HG02623 (cell line): ENCODE results near the gene VMAC.

Experiments used
- ATAC-seq: cut with Tn5 transposase; IDR thresholded peaks from one replicate; pipeline ENCODE4 v1.9.1; 2021; ENCODE audit warnings: moderate library complexity; ENCODE audit not compliant: unreplicated experiment

The VMAC gene

GRCh38 chr19:5951338-5951861, 46.7 kb downstream of the VMAC start:
- no peak for ATAC-seq

DNA sequence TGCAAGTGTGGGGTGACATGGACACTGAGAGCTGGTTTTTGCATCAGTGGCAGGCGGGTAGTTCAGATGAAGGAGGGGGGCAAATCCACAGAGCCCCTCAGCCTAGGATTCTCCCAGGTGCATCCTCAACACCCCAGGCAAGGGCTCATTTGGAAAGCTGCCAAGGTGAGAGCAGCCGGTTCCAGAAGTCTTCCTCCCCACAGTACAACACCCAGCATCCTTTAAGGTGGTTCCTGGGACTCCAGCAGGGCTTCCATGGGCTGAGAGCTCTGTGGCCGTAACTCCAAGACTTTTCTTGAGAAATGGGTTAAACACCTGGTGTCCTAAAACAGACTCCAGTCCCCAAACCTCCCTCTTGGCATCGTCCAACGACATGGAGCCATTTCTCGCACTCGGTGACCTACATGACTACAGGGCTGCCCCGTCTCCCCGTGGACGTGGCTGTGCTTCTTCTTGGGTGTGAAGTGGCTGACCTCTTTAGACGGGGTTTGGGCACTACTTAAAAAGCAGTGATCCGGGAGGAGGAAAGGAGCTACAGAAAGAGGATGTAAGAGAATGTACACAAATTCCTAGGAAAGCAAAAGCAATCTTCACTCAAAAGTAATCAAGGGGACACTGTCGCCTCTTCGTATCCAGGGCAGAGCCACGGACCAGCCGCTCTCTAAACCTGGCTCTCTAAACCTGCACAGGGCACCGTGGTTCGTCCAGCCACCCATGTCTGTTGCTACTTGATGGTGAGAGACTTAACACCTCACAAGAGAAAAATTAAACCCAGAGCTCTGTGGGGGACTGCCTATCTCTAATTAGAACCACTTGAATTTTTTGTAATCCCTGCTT, 47.7 kb downstream of the VMAC start:
- no peak for ATAC-seq

DNA sequence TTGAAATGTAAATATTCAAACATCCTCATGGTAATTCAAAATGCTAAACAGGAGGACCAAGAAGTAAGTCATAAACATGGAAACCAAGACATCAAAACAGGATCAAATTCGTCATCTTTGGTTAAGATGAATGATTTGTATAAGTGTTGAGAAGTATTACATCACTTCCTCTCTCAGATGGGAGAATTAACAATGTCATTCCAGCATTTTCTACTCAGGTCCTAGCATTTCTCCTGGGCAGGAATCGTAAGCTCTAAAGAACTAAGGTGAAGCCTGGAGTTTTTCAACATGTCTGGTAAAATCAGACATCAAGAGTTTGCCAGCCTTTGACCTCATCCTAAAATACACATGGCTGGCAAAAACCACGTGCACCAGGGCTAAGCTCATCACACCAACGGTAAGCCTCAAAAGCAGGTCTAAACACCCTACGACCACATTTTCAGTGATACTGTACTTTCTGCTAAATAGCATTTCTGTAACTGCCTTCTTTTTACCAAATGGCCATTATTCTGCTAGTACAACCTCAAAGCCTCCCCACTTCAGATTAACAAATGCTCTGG, 48.4 kb downstream of the VMAC start:
- ATAC-seq: no peak

DNA sequence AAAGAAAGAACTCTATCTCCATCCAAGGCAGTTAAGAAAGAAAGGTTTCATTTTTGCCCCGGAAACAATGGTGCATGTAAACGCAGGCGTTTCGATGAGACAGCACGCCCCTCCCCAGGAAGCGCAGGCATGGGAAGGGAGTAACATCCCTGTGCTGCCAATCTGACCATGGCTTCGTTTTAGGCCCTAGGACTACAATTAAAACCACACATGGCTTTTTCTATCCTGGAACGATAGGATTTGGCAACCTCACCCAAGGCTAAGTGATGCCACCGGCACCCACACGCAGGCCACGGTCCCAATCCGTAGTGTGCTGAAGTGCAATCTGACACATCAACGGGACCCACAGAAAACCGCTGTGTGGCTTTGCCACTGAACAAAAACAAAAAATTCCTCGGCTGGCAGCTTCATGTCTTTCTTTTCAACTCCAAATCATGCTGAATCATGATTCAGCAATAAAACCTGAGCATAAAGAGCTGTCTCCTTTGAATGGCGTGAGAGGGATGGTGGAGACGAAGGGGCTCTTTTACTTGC, 49.1 kb downstream of the VMAC start:
- no peak for ATAC-seq

DNA sequence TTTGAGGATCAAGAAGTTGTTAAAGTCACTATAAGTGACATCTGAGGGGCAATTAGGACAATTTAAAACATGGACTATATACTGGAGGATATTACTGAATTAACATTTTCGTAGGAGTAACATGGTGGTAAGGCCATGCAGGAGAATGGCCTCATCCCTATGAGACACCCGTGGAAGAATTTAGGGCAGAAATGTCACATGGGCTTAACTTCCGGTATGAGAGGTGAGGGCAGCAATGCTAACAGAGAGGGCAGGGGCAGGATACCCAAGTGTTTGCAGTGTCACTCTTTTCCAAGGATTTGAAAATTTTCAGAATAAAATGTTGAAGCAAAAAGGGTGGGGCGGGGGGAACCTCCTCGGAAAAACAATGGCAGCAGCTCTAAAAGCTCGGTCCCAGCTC, 49.6 kb downstream of the VMAC start:
- ATAC-seq: no peak

DNA sequence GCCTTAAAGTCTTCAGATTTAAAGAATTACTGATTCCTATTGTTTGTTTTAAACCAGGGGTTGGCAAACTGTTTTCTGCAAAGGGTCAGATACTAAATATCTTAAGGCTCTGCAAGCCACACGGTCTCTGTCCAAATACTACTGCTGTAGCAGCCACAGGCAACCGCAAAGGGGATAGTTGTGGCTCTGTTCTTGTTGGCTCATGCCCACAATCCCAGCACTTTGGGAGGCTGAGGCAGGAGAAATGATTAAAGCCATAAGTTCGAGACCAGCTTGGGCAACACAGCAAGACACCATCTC, 50.9 kb downstream of the VMAC start:
- no peak for ATAC-seq

GRCh38 chr19:5956323-5956722, 51.7 kb downstream of the VMAC start:
- no peak for ATAC-seq

DNA sequence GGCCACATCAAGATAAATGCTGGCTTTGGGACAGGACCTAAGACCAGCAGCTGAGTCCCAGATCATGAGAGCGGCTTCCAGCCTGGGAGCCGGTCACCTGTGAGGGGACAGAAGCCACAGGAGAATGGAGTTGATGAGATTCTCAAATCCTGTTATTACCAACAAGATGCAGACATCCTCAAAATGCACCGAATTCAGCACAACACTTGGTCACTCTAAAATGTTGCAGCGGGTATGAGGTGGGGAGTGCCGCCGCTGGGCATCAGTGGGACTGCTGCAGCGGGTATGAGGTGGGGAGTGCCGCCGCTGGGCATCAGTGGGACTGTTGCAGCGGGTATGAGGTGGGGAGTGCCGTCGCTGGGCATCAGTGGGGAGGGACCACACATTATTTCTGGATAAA, 52.1 kb downstream of the VMAC start:
- no peak for ATAC-seq

DNA sequence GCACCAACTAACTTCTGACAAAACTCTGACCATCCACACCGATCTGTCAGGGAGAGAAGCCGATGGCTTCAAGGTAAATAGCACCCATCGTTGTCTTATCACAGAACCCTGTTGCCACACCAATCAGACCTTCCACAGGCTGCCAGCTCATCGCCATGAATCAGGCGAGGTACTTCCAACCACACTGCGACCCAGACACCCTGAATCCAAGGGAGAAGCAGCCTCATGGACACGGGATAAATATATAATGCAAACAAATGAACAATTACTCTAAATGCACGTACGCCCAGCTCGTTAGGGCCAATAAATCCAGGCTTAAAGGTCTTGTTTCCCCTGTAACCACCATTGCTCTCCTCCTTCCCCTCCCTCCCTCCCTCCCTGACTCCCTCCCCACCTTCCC, 52.5 kb downstream of the VMAC start:
- ATAC-seq: no peak

GRCh38 chr19:5958074-5958850, 53.6 kb downstream of the VMAC start:
- no peak for ATAC-seq

DNA sequence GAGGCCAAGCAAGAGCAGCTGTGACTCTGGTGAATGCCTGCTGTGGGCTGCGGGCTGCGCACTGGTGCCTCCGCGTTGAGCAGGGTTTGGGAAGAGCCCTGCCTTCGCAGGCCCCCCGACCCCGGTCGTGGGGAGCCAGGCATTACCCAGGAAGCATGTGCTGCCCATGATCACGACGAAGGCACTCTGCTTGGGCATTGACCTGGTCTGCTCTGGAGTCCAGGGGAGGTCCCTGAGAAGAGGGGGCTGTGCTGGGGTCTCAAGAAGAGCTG, 54.1 kb downstream of the VMAC start:
- ATAC-seq: no peak

- no peak for ATAC-seq
Measured at GRCh38 chr19:5959260-5960004, 54.8 kb downstream of the VMAC start.
